ENCODE data around the gene PRPF40B.

Gene PRPF40B

DNA sequence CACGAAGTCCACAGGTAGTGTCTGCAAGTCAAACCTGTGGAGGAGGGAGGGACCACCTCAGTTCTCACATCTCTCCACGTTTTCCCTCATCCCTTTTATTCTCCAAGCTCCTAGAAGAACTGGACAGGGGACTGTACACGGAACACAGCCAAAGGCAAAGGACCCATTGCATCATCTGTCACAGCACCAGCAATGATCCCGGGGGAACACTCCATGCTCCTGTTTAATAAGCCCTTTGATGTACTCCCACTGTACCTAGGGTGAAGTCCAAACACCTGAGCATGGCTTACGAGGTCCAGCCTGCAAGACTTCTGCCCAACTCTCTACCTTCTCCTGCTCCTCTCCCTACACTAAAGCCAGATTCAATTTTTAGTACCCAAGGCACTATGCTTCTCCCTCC is 26.5 kb downstream of the PRPF40B start:
- DNase-seq (ENCODE audit: low read depth): no peak
- no peak for TF ChIP-seq POLR2A (IDR thresholded peaks at IDR 0.05; ENCODE audit: extremely low read depth, insufficient read length)
- TF ChIP-seq, protein P1, sequence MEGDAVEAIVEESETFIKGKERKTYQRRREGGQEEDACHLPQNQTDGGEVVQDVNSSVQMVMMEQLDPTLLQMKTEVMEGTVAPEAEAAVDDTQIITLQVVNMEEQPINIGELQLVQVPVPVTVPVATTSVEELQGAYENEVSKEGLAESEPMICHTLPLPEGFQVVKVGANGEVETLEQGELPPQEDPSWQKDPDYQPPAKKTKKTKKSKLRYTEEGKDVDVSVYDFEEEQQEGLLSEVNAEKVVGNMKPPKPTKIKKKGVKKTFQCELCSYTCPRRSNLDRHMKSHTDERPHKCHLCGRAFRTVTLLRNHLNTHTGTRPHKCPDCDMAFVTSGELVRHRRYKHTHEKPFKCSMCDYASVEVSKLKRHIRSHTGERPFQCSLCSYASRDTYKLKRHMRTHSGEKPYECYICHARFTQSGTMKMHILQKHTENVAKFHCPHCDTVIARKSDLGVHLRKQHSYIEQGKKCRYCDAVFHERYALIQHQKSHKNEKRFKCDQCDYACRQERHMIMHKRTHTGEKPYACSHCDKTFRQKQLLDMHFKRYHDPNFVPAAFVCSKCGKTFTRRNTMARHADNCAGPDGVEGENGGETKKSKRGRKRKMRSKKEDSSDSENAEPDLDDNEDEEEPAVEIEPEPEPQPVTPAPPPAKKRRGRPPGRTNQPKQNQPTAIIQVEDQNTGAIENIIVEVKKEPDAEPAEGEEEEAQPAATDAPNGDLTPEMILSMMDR (IDR thresholded peaks at IDR 0.05; ENCODE audit: low read depth, low read length): no peak
- TF ChIP-seq, protein P2, sequence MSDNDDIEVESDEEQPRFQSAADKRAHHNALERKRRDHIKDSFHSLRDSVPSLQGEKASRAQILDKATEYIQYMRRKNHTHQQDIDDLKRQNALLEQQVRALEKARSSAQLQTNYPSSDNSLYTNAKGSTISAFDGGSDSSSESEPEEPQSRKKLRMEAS (IDR thresholded peaks at IDR 0.05; ENCODE audit: low read depth, low read length): no peak
- TF ChIP-seq MYC (IDR thresholded peaks at IDR 0.05; ENCODE audit: low read depth, low read length): no peak
- H3K4me3 ChIP-seq (ENCODE audit: low read depth, low read length): no peak overlapping the region

GRCh38 chr12:49651855-49652254 is 28.5 kb downstream of the PRPF40B start:
- TF ChIP-seq, protein P1 (IDR thresholded peaks at IDR 0.05; ENCODE audit: low read depth, low read length): no peak
- TF ChIP-seq, protein P2 (IDR thresholded peaks at IDR 0.05; ENCODE audit: low read depth, low read length): no peak
- TF ChIP-seq POLR2A (IDR thresholded peaks at IDR 0.05; ENCODE audit: extremely low read depth, insufficient read length): no peak
- no peak overlapping the region for H3K4me3 ChIP-seq (ENCODE audit: low read depth, low read length)
- no peak for DNase-seq (ENCODE audit: low read depth)

DNA sequence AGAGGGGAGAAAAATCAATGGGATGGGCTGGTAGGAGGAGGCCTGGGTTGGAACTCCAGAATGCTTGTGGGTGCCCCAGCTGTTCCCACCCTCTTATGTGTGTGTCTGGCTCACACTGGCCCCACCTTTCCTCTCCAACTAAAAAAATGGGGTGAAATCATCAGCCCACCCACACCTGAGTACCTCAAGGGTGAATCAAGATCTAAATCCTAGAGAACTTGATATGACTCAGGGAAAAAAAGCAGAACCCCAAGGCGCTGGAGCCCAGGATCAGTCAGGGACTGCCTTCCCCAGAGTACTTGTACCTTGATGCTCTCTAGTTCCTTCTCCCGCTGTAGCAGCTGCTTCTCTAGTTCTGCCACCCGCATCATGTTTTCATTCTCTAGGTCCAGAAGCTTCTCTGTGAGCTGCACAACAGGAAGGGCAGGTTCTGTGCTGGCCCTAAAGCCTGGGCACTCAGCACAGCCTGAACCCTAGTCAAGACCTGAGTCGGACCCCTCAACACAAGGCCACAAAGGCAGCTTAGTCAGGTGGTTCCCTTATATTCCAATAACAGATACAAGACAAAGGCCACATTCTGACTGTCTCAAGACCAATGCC is 29.7 kb downstream of the PRPF40B start:
- no peak overlapping the region for H3K4me3 ChIP-seq (ENCODE audit: low read depth, low read length)
- no peak for DNase-seq (ENCODE audit: low read depth)
- no peak for TF ChIP-seq MYC (IDR thresholded peaks at IDR 0.05; ENCODE audit: low read depth, low read length)
- TF ChIP-seq, protein P1 (IDR thresholded peaks at IDR 0.05; ENCODE audit: low read depth, low read length): no peak
- TF ChIP-seq, protein P2 (IDR thresholded peaks at IDR 0.05; ENCODE audit: low read depth, low read length): no peak
- TF ChIP-seq POLR2A (IDR thresholded peaks at IDR 0.05; ENCODE audit: extremely low read depth, insufficient read length): no peak

- TF ChIP-seq, protein P1 (IDR thresholded peaks at IDR 0.05; ENCODE audit: low read depth, low read length): no peak
- H3K4me3 ChIP-seq (ENCODE audit: low read depth, low read length): no peak overlapping the region
Observed at GRCh38 chr12:49654715-49655114, 31.4 kb downstream of the PRPF40B start.

DNA sequence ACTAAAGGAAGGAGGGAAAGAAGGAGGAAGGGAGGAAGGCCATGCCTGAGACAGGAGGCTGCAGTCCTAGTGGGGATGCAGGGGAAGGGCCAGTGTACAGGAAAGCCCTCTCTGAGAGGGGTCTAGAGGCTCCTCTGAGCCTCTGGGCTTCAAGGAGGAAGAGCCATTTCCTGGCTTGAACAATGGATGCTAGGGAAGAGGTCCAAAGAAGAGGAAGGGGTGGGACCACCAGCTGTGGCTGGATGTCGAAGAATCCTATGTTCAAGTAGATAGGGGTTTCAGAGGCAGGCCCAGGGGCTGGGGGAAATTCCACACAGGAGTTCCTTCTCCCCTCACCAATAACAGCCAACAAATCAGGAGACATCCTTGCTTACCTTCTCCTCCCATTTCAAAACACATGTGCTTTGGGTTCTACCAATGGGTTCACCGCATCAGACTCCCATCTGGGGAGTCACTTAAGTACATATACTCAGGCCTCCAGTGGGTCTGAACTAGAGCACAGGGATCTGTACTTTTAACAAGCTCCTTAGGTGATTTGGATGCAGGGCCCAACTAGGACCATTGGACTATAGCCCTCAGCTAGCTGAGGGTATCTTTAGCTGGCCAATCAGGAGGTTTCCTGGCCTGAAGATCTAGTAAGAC is 32.4 kb downstream of the PRPF40B start:
- no peak for TF ChIP-seq MYC (IDR thresholded peaks at IDR 0.05; ENCODE audit: low read depth, low read length)
- TF ChIP-seq, protein P2 (IDR thresholded peaks at IDR 0.05; ENCODE audit: low read depth, low read length): no peak
- no peak for TF ChIP-seq POLR2A (IDR thresholded peaks at IDR 0.05; ENCODE audit: extremely low read depth, insufficient read length)
- TF ChIP-seq, protein P1 (IDR thresholded peaks at IDR 0.05; ENCODE audit: low read depth, low read length): no peak
- no peak overlapping the region for H3K4me3 ChIP-seq (ENCODE audit: low read depth, low read length)
- no peak for DNase-seq (ENCODE audit: low read depth)

More at GRCh38 chr12:49654715-49655114, 31.4 kb downstream of the PRPF40B start:
- DNase-seq (ENCODE audit: low read depth): no peak
